Neural progenitor cell (in vitro differentiated cells): ENCODE data around the gene RHBDD3. TPM values are rescaled to one million over a fixed set of nuclear protein-coding genes. Genes with fewer than 3 reads are reported as not detected.

Experiments used
- DNase-seq: peaks from one replicate; pipeline ENCODE4 v3.0.0-alpha.2; 2016; ENCODE audit warnings: low spot score
- H2AFZ ChIP-seq: fragments of 200-600 bp; sonication (generic); replicated peaks from 2 replicates; pipeline ENCODE4 v1.6.1; 2016; ENCODE audit warnings: antibody characterized with exemption
- H3F3A ChIP-seq: fragments of 200-600 bp; sonication (generic); 2 replicates; pipeline ENCODE4 v1.6.1; 2016; ENCODE audit warnings: antibody characterized with exemption, low read depth
- H3K27ac ChIP-seq: fragments of 200-600 bp; sonication (generic); 2 replicates; pipeline ENCODE4 v1.5.1; 2016; ENCODE audit warnings: mild to moderate bottlenecking
- H3K27me3 ChIP-seq: fragments of 200-600 bp; sonication (generic); 2 replicates; pipeline ENCODE4 v1.6.1; 2016; ENCODE audit warnings: mild to moderate bottlenecking, moderate library complexity
- H3K36me3 ChIP-seq: fragments of 200-600 bp; sonication (generic); 2 replicates; pipeline ENCODE4 v1.5.1; 2016
- H3K4me1 ChIP-seq: fragments of 200-600 bp; sonication (generic); 2 replicates; pipeline ENCODE4 v1.6.1; 2016; ENCODE audit warnings: mixed run types
- H3K4me2 ChIP-seq: fragments of 200-600 bp; sonication (generic); 2 replicates; pipeline ENCODE4 v1.6.1; 2016
- H3K4me3 ChIP-seq: fragments of 200-600 bp; sonication (generic); 2 replicates; pipeline ENCODE4 v1.5.1; 2016
- H3K79me2 ChIP-seq: fragments of 200-600 bp; sonication (generic); 2 replicates; pipeline ENCODE4 v1.6.1; 2016; ENCODE audit warnings: low read depth
- H3K9ac ChIP-seq: fragments of 200-600 bp; sonication (generic); 2 replicates; pipeline ENCODE4 v1.6.1; 2016
- H3K9me3 ChIP-seq: fragments of 200-600 bp; sonication (generic); 2 replicates; pipeline ENCODE4 v1.5.1; 2016; ENCODE audit warnings: low read depth
- H4K20me1 ChIP-seq: fragments of 200-600 bp; sonication (generic); 2 replicates; pipeline ENCODE4 v1.6.1; 2016; ENCODE audit warnings: low read depth
- H3K27ac Mint-ChIP-seq: 3 replicates; pipeline ENCODE4 v1.8.0; 2021; ENCODE audit warnings: mixed read lengths
- H3K27me3 Mint-ChIP-seq: 2 replicates; pipeline ENCODE4 v1.8.0; 2022; ENCODE audit warnings: low read depth, mild to moderate bottlenecking, inconsistent platforms, moderate library complexity, mixed read lengths; ENCODE audit not compliant: insufficient read depth
- H3K36me3 Mint-ChIP-seq: 3 replicates; pipeline ENCODE4 v1.8.0; 2021; ENCODE audit warnings: mixed read lengths
- H3K4me1 Mint-ChIP-seq: 3 replicates; pipeline ENCODE4 v1.8.0; 2021; ENCODE audit warnings: mixed read lengths
- H3K4me3 Mint-ChIP-seq: 3 replicates; pipeline ENCODE4 v1.8.0; 2021; ENCODE audit warnings: mild to moderate bottlenecking, moderate library complexity, mixed read lengths
- H3K9me3 Mint-ChIP-seq: 3 replicates; pipeline ENCODE4 v1.8.0; 2020; ENCODE audit warnings: mixed read lengths
- CTCF ChIP-seq: fragments of 200-600 bp; sonication (generic); IDR thresholded peaks from 2 replicates; pipeline ENCODE4 v1.5.1; 2017; ENCODE audit warnings: antibody characterized with exemption, mild to moderate bottlenecking
- EZH2 ChIP-seq: fragments of 200-600 bp; sonication (generic); IDR thresholded peaks from 2 replicates; pipeline ENCODE4 v1.6.1; 2017; ENCODE audit warnings: antibody characterized with exemption, mild to moderate bottlenecking, moderate library complexity
- EZH2phosphoT487 ChIP-seq: fragments of 200-600 bp; sonication (generic); IDR thresholded peaks from 2 replicates; pipeline ENCODE4 v1.6.1; 2017; ENCODE audit warnings: antibody characterized with exemption
- total RNA-seq: library from RNA; depleted of rRNA; stranded (reverse); fragments of >200 nt; gene quantifications from 2 replicates; pipeline ENCODE4 v1.2.3, GENCODE V29; 2015; ENCODE audit warnings: low replicate concordance

The RHBDD3 gene
- total RNA-seq, 1 donor from 2014 or later, result 16.3 TPM

GRCh38 chr22:29292379-29292778 lies 24.6 kb upstream of the RHBDD3 start:
- Mint-ChIP-seq H3K4me1 (no peaks in the 10 kb centered on the region), H3K4me3 (no peak overlapping the region)
- H3K79me2 ChIP-seq, result peaks cover 75% of the 10 kb centered on the region

DNA sequence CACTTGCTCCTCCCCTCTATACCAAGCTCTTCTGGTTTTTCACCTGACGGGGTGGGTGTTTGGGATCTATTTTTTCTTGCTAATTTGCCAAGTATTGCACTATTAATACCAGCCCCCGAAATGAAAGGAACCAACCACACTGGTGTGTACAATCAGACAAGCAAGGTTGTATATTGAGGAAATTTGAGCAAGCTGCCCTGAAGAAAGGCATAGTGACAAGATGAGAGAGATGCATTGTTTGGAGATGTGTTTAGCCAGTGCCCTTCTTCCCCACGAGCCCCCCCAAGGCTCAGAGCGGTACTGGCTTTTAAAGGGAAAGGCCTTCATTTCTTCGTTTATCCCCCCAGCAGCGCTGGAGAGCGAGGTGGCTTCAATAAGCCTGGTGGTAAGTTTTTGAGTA lies 23.4 kb upstream of the RHBDD3 start:
- Histone ChIP-seq H3K27ac (no peak overlapping the region), H3K27me3 (no peaks in the 10 kb centered on the region), H3F3A (peaks cover 64% of the 10 kb centered on the region), H3K9me3 (no peaks in the 10 kb centered on the region), H3K79me2 (peaks cover 87% of the 10 kb centered on the region), H4K20me1 (peaks cover 87% of the 10 kb centered on the region), H2AFZ (no peak overlapping the region), H3K4me3 (no peak overlapping the region), H3K4me1 (no peaks in the 10 kb centered on the region), H3K36me3 (peaks cover 45% of the 10 kb centered on the region), H3K4me2 (no peak overlapping the region), H3K9ac (no peak overlapping the region)
- no peaks in the 10 kb centered on the region for H3K27me3 Mint-ChIP-seq
- H3K4me3 Mint-ChIP-seq, result no peak overlapping the region
- H3K36me3 Mint-ChIP-seq, result peaks cover 57% of the 10 kb centered on the region
- H3K27ac Mint-ChIP-seq, result no peak overlapping the region
- H3K9me3 Mint-ChIP-seq, result no peaks in the 10 kb centered on the region
- DNase-seq, result no peak
- H3K4me1 Mint-ChIP-seq, result no peaks in the 10 kb centered on the region
- TF ChIP-seq EZH2 (no peak), CTCF (no peak), EZH2phosphoT487 (no peak)

More at GRCh38 chr22:29292379-29292778, 24.6 kb upstream of the RHBDD3 start:
- H2AFZ ChIP-seq, result no peak overlapping the region
- H3K36me3 ChIP-seq, result peaks cover 51% of the 10 kb centered on the region
- no peak overlapping the region for H3K27ac ChIP-seq
- Mint-ChIP-seq H3K27me3 (no peaks in the 10 kb centered on the region), H3K9me3 (no peaks in the 10 kb centered on the region), H3K27ac (no peak overlapping the region), H3K36me3 (peaks cover 57% of the 10 kb centered on the region)
- H3K4me3 ChIP-seq, result no peak overlapping the region
- H3K9me3 ChIP-seq, result no peaks in the 10 kb centered on the region
- H4K20me1 ChIP-seq, result peaks cover 87% of the 10 kb centered on the region
- no peak for DNase-seq
- H3K27me3 ChIP-seq, result no peaks in the 10 kb centered on the region
- no peak overlapping the region for H3K4me2 ChIP-seq
- TF ChIP-seq EZH2, result no peak
- no peak for TF ChIP-seq CTCF
- no peak for TF ChIP-seq EZH2phosphoT487
- H3K9ac ChIP-seq, result no peak overlapping the region
- H3K4me1 ChIP-seq, result no peaks in the 10 kb centered on the region
- peaks cover 71% of the 10 kb centered on the region for H3F3A ChIP-seq

- Mint-ChIP-seq H3K4me1 (no peaks in the 10 kb centered on the region), H3K27ac (no peak overlapping the region), H3K27me3 (no peaks in the 10 kb centered on the region), H3K36me3 (peaks cover 52% of the 10 kb centered on the region), H3K9me3 (no peaks in the 10 kb centered on the region), H3K4me3 (no peak overlapping the region)
- H3K4me3 ChIP-seq, result no peak overlapping the region
- H4K20me1 ChIP-seq, result peaks cover 91% of the 10 kb centered on the region
- TF ChIP-seq EZH2phosphoT487 (no peak), CTCF (no peak), EZH2 (no peak)
- H3K36me3 ChIP-seq, result peaks cover 39% of the 10 kb centered on the region
- H3K9ac ChIP-seq, result no peak overlapping the region
- no peaks in the 10 kb centered on the region for H3K27me3 ChIP-seq
- H3K9me3 ChIP-seq, result no peaks in the 10 kb centered on the region
- no peak overlapping the region for H3K4me2 ChIP-seq
- H3K27ac ChIP-seq, result no peak overlapping the region
- H2AFZ ChIP-seq, result no peak overlapping the region
- H3F3A ChIP-seq, result peaks cover 56% of the 10 kb centered on the region
- H3K79me2 ChIP-seq, result peaks cover 92% of the 10 kb centered on the region
- no peaks in the 10 kb centered on the region for H3K4me1 ChIP-seq
- no peak for DNase-seq
These were observed 22.3 kb upstream of the RHBDD3 start for GRCh38 chr22:29290061-29290460.
